Prostate gland (tissue), 2 donors: ENCODE data around the gene EED. TPM values are rescaled to one million over a fixed set of nuclear protein-coding genes. Genes with fewer than 3 reads are reported as not detected.
"Not testable (repeated sequence)": the region's sequence is repeated elsewhere in the genome, so short reads cannot be mapped to it uniquely, and the experiment has no call there.

Experiments used
- DNase-seq: peaks from one replicate; pipeline ENCODE4 v3.0.0-alpha.2; 2019; ENCODE audit warnings: low spot score
- H3K27ac ChIP-seq, 2 donors: fragments of 200-600 bp; sonication (generic); 2 replicates each; pipeline ENCODE4 v1.5.1; 2017 to 2019
- H3K27me3 ChIP-seq: fragments of 200-600 bp; sonication (generic); replicated peaks from 2 replicates; pipeline ENCODE4 v1.5.1; 2019; ENCODE audit not compliant: insufficient read depth
- H3K36me3 ChIP-seq, 2 donors: fragments of 200-600 bp; sonication (generic); 1 replicate in 1 of 2; 2 replicates in 1 of 2; pipeline versions ENCODE4 v1.5.1 to v1.8.1; 2017 to 2019
- H3K4me1 ChIP-seq: fragments of 200-600 bp; sonication (generic); replicated peaks from 2 replicates; pipeline ENCODE4 v1.5.1; 2019
- H3K4me3 ChIP-seq, 2 donors: fragments of 200-600 bp; sonication (generic); 2 replicates each; pipeline ENCODE4 v1.5.1; 2017 to 2019
- H3K9me3 ChIP-seq: fragments of 200-600 bp; sonication (generic); 2 replicates; pipeline ENCODE4 v1.5.1; 2017
- POLR2A ChIP-seq: fragments of 450-650 bp; IDR thresholded peaks from one replicate; pipeline ENCODE4 v1.6.1; 2016; ENCODE audit warnings: antibody characterized with exemption, mild to moderate bottlenecking
- POLR2AphosphoS5 ChIP-seq: sonication (generic); formaldehyde crosslinking; IDR thresholded peaks from one replicate; pipeline ENCODE4 v1.6.1; 2017; ENCODE audit warnings: antibody characterized with exemption
- WGBS: methylation state at CpG from one replicate; pipeline ENCODE4 v1.1.5; 2018; 5-methylcytosine and 5-hydroxymethylcytosine counted together
- intact Hi-C: fragments of 100-400 bp; cut with DNase I; formaldehyde crosslinking; loops from one replicate; pipeline ENCODE4 v1.14.2; 2022
- total RNA-seq, 2 donors: library from RNA; depleted of rRNA; stranded (reverse); fragments of >200 nt; gene quantifications; one replicate each; pipeline ENCODE4 v1.1.0, GENCODE V29; 2016
- TF ChIP-seq, protein P1 (sequence below), 4 experiments: fragments of 200-600 bp in 2 of 4; fragments of 450-650 bp in 2 of 4; sonication (generic) in 2 of 4; IDR thresholded peaks; 1 replicate in 3 of 4; 2 replicates in 1 of 4; pipeline ENCODE4 v1.5.1; 2016 to 2019; ENCODE audit warnings: antibody characterized with exemption in 4 of 4, mild to moderate bottlenecking in 2 of 4, moderate library complexity in 2 of 4

EED gene
- total RNA-seq, 2 donors from 2014 or later, result 18.1 to 20.9 TPM

DNA sequence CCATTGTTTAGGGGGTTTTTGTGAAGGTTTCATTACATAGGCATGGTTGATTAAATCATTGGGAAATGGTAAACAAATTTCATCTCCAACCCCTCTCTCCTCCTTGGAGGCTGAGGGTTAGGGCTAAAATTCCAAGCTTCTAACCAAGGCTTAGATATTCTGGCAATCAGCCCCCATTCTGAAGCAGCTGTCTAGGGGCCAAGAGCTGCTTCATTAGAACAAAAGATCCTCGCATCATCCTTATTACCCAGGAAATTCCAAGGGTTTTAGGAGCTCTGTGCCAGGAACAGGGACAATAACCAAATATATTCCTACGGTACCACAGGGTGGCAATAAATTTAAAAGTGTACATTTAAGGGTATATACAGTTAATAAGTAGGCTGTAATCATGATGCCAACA, 22.5 kb upstream of the EED start:
- intact Hi-C loops, result no loop called here
- no peak overlapping the region for H3K27ac ChIP-seq
- DNase-seq, result no peak
- no peaks in the 10 kb centered on the region for H3K27me3 ChIP-seq
- H3K4me3 ChIP-seq, result no peak overlapping the region
- no peaks in the 10 kb centered on the region for H3K36me3 ChIP-seq
- H3K4me1 ChIP-seq, result no peaks in the 10 kb centered on the region
- no peaks in the 10 kb centered on the region for H3K9me3 ChIP-seq
- 39% methylated on average over 2 of the region's 2 CpGs for WGBS
- TF ChIP-seq POLR2AphosphoS5 (no peak), POLR2A (no peak)
- TF ChIP-seq, protein P1, sequence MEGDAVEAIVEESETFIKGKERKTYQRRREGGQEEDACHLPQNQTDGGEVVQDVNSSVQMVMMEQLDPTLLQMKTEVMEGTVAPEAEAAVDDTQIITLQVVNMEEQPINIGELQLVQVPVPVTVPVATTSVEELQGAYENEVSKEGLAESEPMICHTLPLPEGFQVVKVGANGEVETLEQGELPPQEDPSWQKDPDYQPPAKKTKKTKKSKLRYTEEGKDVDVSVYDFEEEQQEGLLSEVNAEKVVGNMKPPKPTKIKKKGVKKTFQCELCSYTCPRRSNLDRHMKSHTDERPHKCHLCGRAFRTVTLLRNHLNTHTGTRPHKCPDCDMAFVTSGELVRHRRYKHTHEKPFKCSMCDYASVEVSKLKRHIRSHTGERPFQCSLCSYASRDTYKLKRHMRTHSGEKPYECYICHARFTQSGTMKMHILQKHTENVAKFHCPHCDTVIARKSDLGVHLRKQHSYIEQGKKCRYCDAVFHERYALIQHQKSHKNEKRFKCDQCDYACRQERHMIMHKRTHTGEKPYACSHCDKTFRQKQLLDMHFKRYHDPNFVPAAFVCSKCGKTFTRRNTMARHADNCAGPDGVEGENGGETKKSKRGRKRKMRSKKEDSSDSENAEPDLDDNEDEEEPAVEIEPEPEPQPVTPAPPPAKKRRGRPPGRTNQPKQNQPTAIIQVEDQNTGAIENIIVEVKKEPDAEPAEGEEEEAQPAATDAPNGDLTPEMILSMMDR (IDR thresholded peaks at IDR 0.05), result no peak

DNA sequence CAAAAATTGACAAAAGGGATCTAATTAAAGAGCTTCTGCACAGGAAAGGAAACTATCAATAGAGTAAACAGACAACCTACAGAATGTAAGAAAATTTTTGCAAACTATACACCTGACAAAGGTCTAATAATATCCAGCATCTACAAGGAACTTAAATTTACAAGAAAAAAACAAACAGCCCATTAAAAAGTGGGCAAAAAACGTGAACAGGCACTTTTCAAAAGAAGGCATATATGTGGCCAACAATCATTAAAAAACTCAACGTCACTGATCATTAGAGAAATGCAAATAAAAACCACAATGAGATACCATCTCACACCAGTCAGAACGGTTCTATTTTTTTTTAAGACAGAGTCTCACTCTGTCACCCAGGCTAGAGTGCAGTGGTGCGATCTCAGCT, 20.0 kb upstream of the EED start:
- 58% methylated on average over 4 of the region's 4 CpGs for WGBS
- H3K27me3 ChIP-seq, H3K4me1 ChIP-seq, H3K4me3 ChIP-seq, H3K36me3 ChIP-seq, H3K9me3 ChIP-seq, intact Hi-C loops, DNase-seq, H3K27ac ChIP-seq: not testable (repeated sequence)

DNA sequence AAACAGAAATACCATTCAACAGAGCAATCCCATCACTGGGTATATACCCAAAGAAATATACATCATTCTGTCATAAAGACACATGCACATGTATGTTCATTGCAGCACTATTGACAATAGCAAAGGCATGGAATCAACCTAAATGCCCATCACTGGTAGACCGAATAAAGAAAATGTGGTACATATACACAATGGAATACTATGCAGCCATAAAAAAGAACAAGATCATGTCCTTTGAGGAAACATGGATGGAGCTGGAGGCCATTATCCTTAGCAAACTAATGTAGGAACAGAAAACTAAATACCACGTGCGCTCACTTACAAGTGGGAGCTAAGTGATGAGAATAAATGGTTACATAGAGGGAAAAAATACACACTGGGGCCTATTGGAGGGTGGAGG, 19.2 kb upstream of the EED start:
- 95% methylated on average over 3 of the region's 3 CpGs for WGBS

DNA sequence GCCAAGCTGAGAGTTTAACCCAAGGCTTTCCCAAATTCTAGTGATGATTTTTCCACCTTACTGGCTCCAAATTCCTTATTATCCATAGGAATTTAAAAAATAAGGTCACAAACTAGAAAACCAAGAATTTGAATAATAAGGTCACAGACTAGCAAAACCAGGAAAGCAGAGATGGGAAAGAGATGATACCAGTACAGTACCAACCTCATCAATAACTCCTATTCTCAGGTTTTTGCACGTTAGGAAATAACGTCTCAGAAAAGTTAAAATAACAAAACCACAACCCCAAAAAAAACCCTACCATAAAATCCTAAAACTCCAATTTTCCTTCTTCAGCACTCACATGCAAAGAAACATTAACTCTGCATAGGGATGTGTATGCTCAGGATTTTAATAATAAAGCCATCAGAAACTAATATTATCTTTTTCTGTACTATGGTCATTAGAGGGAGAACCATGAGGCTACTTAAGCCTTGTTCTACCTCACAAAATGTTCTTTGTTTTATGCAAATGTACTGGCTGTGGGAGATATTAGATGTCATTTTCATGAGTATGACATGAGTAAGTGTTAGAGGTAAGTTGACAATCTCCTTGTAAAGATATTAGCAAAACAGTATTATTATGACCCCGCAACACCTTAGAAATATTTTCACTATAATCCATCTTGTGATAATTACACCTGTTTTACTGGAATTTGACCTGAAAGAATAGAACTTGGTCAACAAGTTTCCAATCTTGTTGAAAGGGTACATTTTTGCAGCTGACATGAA, 16.1 kb upstream of the EED start:
- no peaks in the 10 kb centered on the region for H3K36me3 ChIP-seq
- intact Hi-C loops, result no loop called here
- no peak overlapping the region for H3K4me3 ChIP-seq
- WGBS, result 83% methylated on average over 3 of the region's 3 CpGs
- H3K9me3 ChIP-seq, result no peaks in the 10 kb centered on the region
- H3K27ac ChIP-seq, result no peak overlapping the region
- no peak for DNase-seq
- no peaks in the 10 kb centered on the region for H3K27me3 ChIP-seq
- TF ChIP-seq POLR2AphosphoS5 (no peak), POLR2A (no peak)
- TF ChIP-seq, protein P1 (IDR thresholded peaks at IDR 0.05), result no peak
- no peaks in the 10 kb centered on the region for H3K4me1 ChIP-seq

More for the DNA sequence above, 19.2 kb upstream of the EED start:
- intact Hi-C loops, H3K9me3 ChIP-seq, H3K27me3 ChIP-seq, H3K4me1 ChIP-seq, H3K36me3 ChIP-seq, H3K4me3 ChIP-seq, DNase-seq, H3K27ac ChIP-seq: not testable (repeated sequence)

- intact Hi-C loops, DNase-seq, H3K36me3 ChIP-seq, H3K27me3 ChIP-seq, H3K4me1 ChIP-seq, H3K27ac ChIP-seq, H3K4me3 ChIP-seq, H3K9me3 ChIP-seq: not testable (repeated sequence)
- WGBS, result 84% methylated on average over 3 of the region's 3 CpGs
Measured at GRCh38 chr11:86229039-86229330, 15.6 kb upstream of the EED start.

GRCh38 chr11:86230179-86230804, 14.3 kb upstream of the EED start:
- 88% methylated on average over 1 of the region's 1 CpG for WGBS
- no peak for DNase-seq
- Histone ChIP-seq H3K9me3 (no peaks in the 10 kb centered on the region), H3K4me1 (no peaks in the 10 kb centered on the region), H3K4me3 (no peak overlapping the region), H3K27ac (no peak overlapping the region), H3K27me3 (no peaks in the 10 kb centered on the region), H3K36me3 (no peaks in the 10 kb centered on the region)
- intact Hi-C loops, result no loop called here
- TF ChIP-seq, protein P1 (IDR thresholded peaks at IDR 0.05), result no peak
